ENCODE measurements around the gene LAD1. TPM values are rescaled to one million over a fixed set of nuclear protein-coding genes. Genes with fewer than 3 reads are reported as not detected.

LAD1 gene
- total and polyA plus RNA-seq, 2 of the 4 experiments (the other 2 are of a cell fraction): under 0.01 to 0.07 TPM

- H3K79me1 ChIP-seq (ENCODE audit: low read depth in 1 of 2, low read length in 2 of 2): no peaks in the 10 kb centered on the region
- no peak overlapping the region for H2AFZ ChIP-seq (replicated peaks; ENCODE audit: low read length, poor library complexity)
- peaks cover 6% of the 10 kb centered on the region; the same call in 1 of the 2 replicates for H3K9me3 ChIP-seq (ENCODE audit: control insufficient read depth, insufficient read depth, low read length)
- no peak overlapping the region for H2BK120ac ChIP-seq (ENCODE audit: low read depth, low read length)
- H3K4me1 ChIP-seq (ENCODE audit: control insufficient read depth, insufficient read depth, low read length): no peaks in the 10 kb centered on the region
- H3K14ac ChIP-seq (replicated peaks; ENCODE audit: low read depth, low read length): no peak overlapping the region
- no peak overlapping the region for H3K4me3 ChIP-seq (ENCODE audit: insufficient read depth, low read depth, low read length)
- H3K23ac ChIP-seq (ENCODE audit: low read depth, low read length): no peak overlapping the region
- no peaks in the 10 kb centered on the region for H3K36me3 ChIP-seq (ENCODE audit: control insufficient read depth, insufficient read depth, low read length)
- CTCF ChIA-PET: no interaction called here
- H3K27me3 ChIP-seq (ENCODE audit: control insufficient read depth, insufficient read depth, low read length): peaks cover 51% of the 10 kb centered on the region
- no peak overlapping the region for H3K9ac ChIP-seq (ENCODE audit: low read depth, low read length)
- no peak overlapping the region for H2AK5ac ChIP-seq (ENCODE audit: low read depth, low read length)
- no peak overlapping the region for H3K4ac ChIP-seq (ENCODE audit: low read depth, low read length)
- no TSS peak for BruUV-seq (replicated peaks)
- ATAC-seq (ENCODE audit: low read depth): no peak
- no peak overlapping the region for H2BK20ac ChIP-seq (ENCODE audit: low read depth, low read length)
- H2AK9ac ChIP-seq (replicated peaks; ENCODE audit: low read depth, low read length, poor library complexity): no peak overlapping the region
- no peaks in the 10 kb centered on the region for H4K20me1 ChIP-seq (ENCODE audit: insufficient read depth, low read length)
- TF ChIP-seq POLR2A (IDR thresholded peaks at IDR 0.05; ENCODE audit: low read depth, low read length): no peak
- TF ChIP-seq RFX5 (IDR thresholded peaks at IDR 0.05; ENCODE audit: low read depth, low read length): no peak
- TF ChIP-seq SMC3 (IDR thresholded peaks at IDR 0.05; ENCODE audit: low read depth, low read length): no peak
- no peak for TF ChIP-seq RAD21 (IDR thresholded peaks at IDR 0.05; ENCODE audit: low read length)
- no peak for TF ChIP-seq NFE2L2 (IDR thresholded peaks at IDR 0.05; ENCODE audit: low read depth, low read length)
- TF ChIP-seq MAZ (IDR thresholded peaks at IDR 0.05; ENCODE audit: borderline replicate concordance, low read depth, low read length): no peak
- no peak for TF ChIP-seq MXI1 (IDR thresholded peaks at IDR 0.05; ENCODE audit: borderline replicate concordance, low read depth, low read length)
- TF ChIP-seq ELK1 (IDR thresholded peaks at IDR 0.05; ENCODE audit: borderline replicate concordance, low read depth, low read length): no peak
- no peak for TF ChIP-seq FOS (IDR thresholded peaks at IDR 0.05; ENCODE audit: low read depth, low read length)
- TF ChIP-seq CEBPB (IDR thresholded peaks at IDR 0.05; ENCODE audit: low read depth, low read length): no peak
- no peak for TF ChIP-seq RCOR1 (IDR thresholded peaks at IDR 0.05; ENCODE audit: insufficient replicate concordance, low read length)
- no peak for TF ChIP-seq USF2 (IDR thresholded peaks at IDR 0.05; ENCODE audit: low read depth, low read length)
- TF ChIP-seq MAFK (IDR thresholded peaks at IDR 0.05; ENCODE audit: low read depth, low read length): no peak
- TF ChIP-seq CHD1 (IDR thresholded peaks at IDR 0.05; ENCODE audit: low read depth, low read length): no peak
- TF ChIP-seq BHLHE40 (IDR thresholded peaks at IDR 0.05; ENCODE audit: low read depth, low read length): no peak
- no peak overlapping the region for H2BK15ac ChIP-seq (ENCODE audit: low read depth, low read length)
- no peak overlapping the region for H3K4me2 ChIP-seq (ENCODE audit: low read depth, low read length)
- no peaks in the 10 kb centered on the region for H3K9me1 ChIP-seq (ENCODE audit: insufficient read depth, low read length)
- dilution Hi-C loops (cut with HindIII; ENCODE audit: low sequenced_read_pairs, unreplicated experiment) (no loop called here), intact Hi-C loops (cut with micrococcal nuclease) (no loop called here), in situ Hi-C loops (cut with MboI; ENCODE audit: low sequenced_read_pairs) (no loop called here)
- no peak overlapping the region for H4K5ac ChIP-seq (ENCODE audit: low read depth, low read length)
- WGBS, 2 experiments (ENCODE audit: extremely low coverage in 2 of 2, insufficient read length in 1 of 2): 60% methylated on average over 1 of the region's 9 CpGs; no CpG with 5 or more reads in 1 of the 2 experiments
- no peak overlapping the region for H3K56ac ChIP-seq (ENCODE audit: extremely low read depth, insufficient read depth, low read length)
- H4K91ac ChIP-seq (ENCODE audit: insufficient read depth, low read depth, low read length): no peak overlapping the region
- H3K18ac ChIP-seq (ENCODE audit: low read depth, low read length): no peak overlapping the region
- no peak overlapping the region for H2BK5ac ChIP-seq (ENCODE audit: low read depth, low read length, poor library complexity, severe bottlenecking)
- H4K8ac ChIP-seq (ENCODE audit: low read depth in 2 of 2, low read length in 2 of 2): no peak overlapping the region
- no peak for DNase-seq
- no peak overlapping the region for H3K27ac ChIP-seq (ENCODE audit: insufficient read depth, low read length)
- POLR2A ChIA-PET (ENCODE audit: unreplicated experiment): no interaction called here
These were observed 62.2 kb downstream of the LAD1 start for GRCh38 chr1:201336711-201337450.
